LNCaP clone FGC (cell line): ENCODE measurements around the gene ABHD15.

ENCODE experiments used
- DNase-seq: peaks from one replicate; pipeline ENCODE4 v3.0.0-alpha.2; 2011; ENCODE audit warnings: low read depth
- H3K4me3 ChIP-seq: 2 replicates; pipeline ENCODE4 v1.5.1; 2011; ENCODE audit warnings: mild to moderate bottlenecking, low read depth, low read length, control low read depth
- CTCF ChIP-seq: IDR thresholded peaks from 2 replicates; pipeline ENCODE4 v1.5.1; 2012; ENCODE audit warnings: mild to moderate bottlenecking; ENCODE audit not compliant: control insufficient read depth, insufficient read depth; ENCODE audit errors: extremely low read depth

ABHD15 gene

GRCh38 chr17:29589524-29590410 is 22.9 kb upstream of the ABHD15 start, which contains the start of gene GIT1:
TSS of gene GIT1 (minus strand) at chr17:29589648. CDS start at chr17:29589378, 270 bp downstream.
- DNase-seq = no peak
- TF ChIP-seq CTCF = no peak
- H3K4me3 ChIP-seq = peak within 1 kb of the TSS; percentile 69

GRCh38 chr17:29588562-29589411 is 21.9 kb upstream of the ABHD15 start:
- DNase-seq = no peak
- peak overlapping the region; percentile 69 for H3K4me3 ChIP-seq
- TF ChIP-seq CTCF = no peak

- no peak for TF ChIP-seq CTCF
- no peak for DNase-seq
- H3K4me3 ChIP-seq = peak overlapping the region; percentile 69
Observed at GRCh38 chr17:29588017-29588561, 21.3 kb upstream of the ABHD15 start.

- no peak for TF ChIP-seq CTCF
- peak overlapping the region; percentile 69 for H3K4me3 ChIP-seq
- DNase-seq = no peak
Observed at GRCh38 chr17:29587591-29587990, 20.8 kb upstream of the ABHD15 start.

GRCh38 chr17:29586676-29587469 is 20.0 kb upstream of the ABHD15 start:
- no peak for TF ChIP-seq CTCF
- no peak for DNase-seq
- no peak overlapping the region for H3K4me3 ChIP-seq

GRCh38 chr17:29585080-29585751 is 18.4 kb upstream of the ABHD15 start:
- no peak overlapping the region for H3K4me3 ChIP-seq
- TF ChIP-seq CTCF = 0 out of 2 replicates have a peak, but pooled peaks have one; percentile 3
- DNase-seq = no peak
